Measurements from ENCODE around the gene STIM2. TPM values are rescaled to one million over a fixed set of nuclear protein-coding genes. Genes with fewer than 3 reads are reported as not detected.
A peak's percentile ranks its signal among the peaks of the same experiment; 100 is the strongest.

Gene STIM2
- total RNA-seq, 1 experiment from 2014 or later = 15.5 TPM

DNA sequence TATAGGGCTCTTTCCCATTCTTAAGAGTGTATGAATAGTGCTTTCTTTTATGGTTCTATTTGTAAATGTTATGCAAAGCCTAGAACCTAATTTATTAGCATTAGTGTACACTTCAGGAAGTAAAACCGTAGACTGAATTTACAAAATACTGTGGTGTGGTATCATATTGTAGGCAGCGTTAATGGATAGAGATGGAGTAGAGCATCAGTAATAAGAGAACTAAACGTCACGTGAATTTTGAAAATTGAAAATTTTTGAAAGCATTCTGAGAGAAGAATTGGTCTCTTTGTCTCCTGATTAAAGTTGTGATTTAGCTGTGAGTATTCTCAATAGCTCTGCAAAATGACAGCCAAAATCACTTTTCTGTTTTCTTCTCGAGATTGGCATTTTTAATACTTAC is 2.9 kb downstream of the STIM2 start:
- Histone ChIP-seq H3K9ac (ENCODE audit: low read length) (no peak overlapping the region), H3K9me2 (replicated peaks; ENCODE audit: low read length) (no peaks in the 10 kb centered on the region), H2AFZ (ENCODE audit: low read length) (no peak overlapping the region), H4K20me1 (ENCODE audit: low read length) (0 out of 2 replicates have a peak, but pooled peaks cover 6% of the 10 kb centered on the region), H3K4me2 (ENCODE audit: low read length) (peak overlapping the region; percentile 81), H3K27ac (ENCODE audit: low read length) (no peak overlapping the region), H3F3A (ENCODE audit: low read length, unreplicated experiment) (no peaks in the 10 kb centered on the region), H3K9me3 (ENCODE audit: low read length) (no peaks in the 10 kb centered on the region), H3K36me3 (ENCODE audit: low read depth, low read length) (no peaks in the 10 kb centered on the region), H3K27me3 (ENCODE audit: low read length) (no peaks in the 10 kb centered on the region), H3K4me3 (ENCODE audit: low read length) (peak overlapping the region; percentile 80; the same call in 1 of the 2 replicates), H3K79me2 (ENCODE audit: low read length) (peaks cover 76% of the 10 kb centered on the region), H3K4me1 (ENCODE audit: insufficient read depth, low read length) (peaks cover 17% of the 10 kb centered on the region)
- DNase-seq (no peak), ATAC-seq (no peak)
- intact Hi-C loops (cut with micrococcal nuclease) = loop anchor here (10.0 kb wide), 1 partner anchor 139 kb away; no protein-coding TSS in a partner anchor
- no TSS peak for BruUV-seq (replicated peaks)
- TF ChIP-seq EZH2 (IDR thresholded peaks at IDR 0.05; ENCODE audit: low read length, unreplicated experiment) = no peak
- TF ChIP-seq EZH2phosphoT487 (IDR thresholded peaks at IDR 0.05; ENCODE audit: borderline replicate concordance, low read length) = no peak
- no peak for TF ChIP-seq CTCF (conservative IDR thresholded peaks at IDR 0.05; ENCODE audit: low read depth, low read length)
- ChIA-PET CTCF (no interaction called here), POLR2A (ENCODE audit: unreplicated experiment) (no interaction called here)

GRCh38 chr4:26864899-26865298 is 4.3 kb downstream of the STIM2 start:
- no peak for TF ChIP-seq EZH2 (IDR thresholded peaks at IDR 0.05; ENCODE audit: low read length, unreplicated experiment)
- Histone ChIP-seq H4K20me1 (ENCODE audit: low read length) (0 out of 2 replicates have a peak, but pooled peaks cover 6% of the 10 kb centered on the region), H3F3A (ENCODE audit: low read length, unreplicated experiment) (no peaks in the 10 kb centered on the region), H3K9me3 (ENCODE audit: low read length) (no peaks in the 10 kb centered on the region), H3K36me3 (ENCODE audit: low read depth, low read length) (no peaks in the 10 kb centered on the region), H3K9me2 (replicated peaks; ENCODE audit: low read length) (no peaks in the 10 kb centered on the region), H3K4me3 (ENCODE audit: low read length) (no peak overlapping the region), H3K4me1 (ENCODE audit: insufficient read depth, low read length) (peaks cover 12% of the 10 kb centered on the region), H3K9ac (ENCODE audit: low read length) (no peak overlapping the region), H3K4me2 (ENCODE audit: low read length) (no peak overlapping the region), H3K27ac (ENCODE audit: low read length) (no peak overlapping the region), H2AFZ (ENCODE audit: low read length) (no peak overlapping the region), H3K27me3 (ENCODE audit: low read length) (no peaks in the 10 kb centered on the region), H3K79me2 (ENCODE audit: low read length) (peaks cover 68% of the 10 kb centered on the region)
- ChIA-PET POLR2A (ENCODE audit: unreplicated experiment) (no interaction called here), CTCF (interaction anchor here (0.5 kb wide), 1 partner anchor 1362 kb away, joined by 3 read pairs; no protein-coding TSS in a partner anchor)
- DNase-seq (no peak), ATAC-seq (no peak)
- intact Hi-C loops (cut with micrococcal nuclease) = loop anchor here (10.0 kb wide), 1 partner anchor 140 kb away; no protein-coding TSS in a partner anchor
- BruUV-seq (replicated peaks) = no TSS peak

GRCh38 chr4:26866203-26866602 is 5.6 kb downstream of the STIM2 start:
- Histone ChIP-seq H3K4me1 (ENCODE audit: insufficient read depth, low read length) (peaks cover 12% of the 10 kb centered on the region), H3F3A (ENCODE audit: low read length, unreplicated experiment) (no peaks in the 10 kb centered on the region), H3K4me2 (ENCODE audit: low read length) (no peak overlapping the region), H3K4me3 (ENCODE audit: low read length) (no peak overlapping the region), H3K27ac (ENCODE audit: low read length) (no peak overlapping the region), H3K9ac (ENCODE audit: low read length) (no peak overlapping the region), H3K9me2 (replicated peaks; ENCODE audit: low read length) (no peaks in the 10 kb centered on the region), H3K9me3 (ENCODE audit: low read length) (no peaks in the 10 kb centered on the region), H3K79me2 (ENCODE audit: low read length) (peaks cover 71% of the 10 kb centered on the region), H3K36me3 (ENCODE audit: low read depth, low read length) (no peaks in the 10 kb centered on the region), H3K27me3 (ENCODE audit: low read length) (no peaks in the 10 kb centered on the region), H2AFZ (ENCODE audit: low read length) (no peak overlapping the region), H4K20me1 (ENCODE audit: low read length) (0 out of 2 replicates have a peak, but pooled peaks cover 6% of the 10 kb centered on the region)
- CTCF ChIA-PET = no interaction called here
- no peak for DNase-seq
- POLR2A ChIA-PET (ENCODE audit: unreplicated experiment) = no interaction called here
- no TSS peak for BruUV-seq (replicated peaks)
- TF ChIP-seq EZH2phosphoT487 (IDR thresholded peaks at IDR 0.05; ENCODE audit: borderline replicate concordance, low read length) (no peak), CTCF (conservative IDR thresholded peaks at IDR 0.05; ENCODE audit: low read depth, low read length) (no peak), EZH2 (IDR thresholded peaks at IDR 0.05; ENCODE audit: low read length, unreplicated experiment) (no peak)
- no peak for ATAC-seq
- intact Hi-C loops (cut with micrococcal nuclease) = loop anchor here (10.0 kb wide), 1 partner anchor 141 kb away; no protein-coding TSS in a partner anchor

All from PC-3 (cell line).